ENCODE measurements around the gene MGP.
A peak's percentile ranks its signal among the peaks of the same experiment; 100 is the strongest.

Gene MGP

GRCh38 chr12:14913381-14913781 is 27.7 kb upstream of the MGP start:
- no peak overlapping the region for H3K4me3 Mint-ChIP-seq
- no peak overlapping the region for H3K27ac Mint-ChIP-seq
- DNase-seq (no peak), ATAC-seq (replicated peaks) (no peak)
- H3K4me1 Mint-ChIP-seq (ENCODE audit: low read depth in 2 of 2), result peaks cover under 1 to 3% of the 10 kb centered on the region in 2 donors
- H3K27me3 Mint-ChIP-seq, result no peaks in the 10 kb centered on the region
- no peaks in the 10 kb centered on the region for H3K9me3 Mint-ChIP-seq
- H3K36me3 Mint-ChIP-seq (ENCODE audit: insufficient read depth), result peaks cover 48% of the 10 kb centered on the region

GRCh38 chr12:14911131-14911530 is 25.5 kb upstream of the MGP start:
- DNase-seq (no peak), ATAC-seq (replicated peaks) (no peak)
- Mint-ChIP-seq H3K27ac (no peak overlapping the region), H3K4me3 (no peak overlapping the region), H3K27me3 (no peaks in the 10 kb centered on the region), H3K9me3 (no peaks in the 10 kb centered on the region), H3K4me1 (ENCODE audit: low read depth in 2 of 2) (peaks cover 3% of the 10 kb centered on the region in 2 donors), H3K36me3 (ENCODE audit: insufficient read depth) (peaks cover 39% of the 10 kb centered on the region)

- no peak for ATAC-seq (replicated peaks)
- H3K36me3 Mint-ChIP-seq (ENCODE audit: insufficient read depth), result peaks cover 30% of the 10 kb centered on the region
- no peaks in the 10 kb centered on the region for H3K9me3 Mint-ChIP-seq
- H3K4me3 Mint-ChIP-seq, result no peak overlapping the region
- no peak for DNase-seq
- H3K4me1 Mint-ChIP-seq (ENCODE audit: low read depth in 2 of 2), result peaks cover 3% of the 10 kb centered on the region in 2 donors
- peak overlapping the region; percentile 27 to 35 for H3K27ac Mint-ChIP-seq
- no peaks in the 10 kb centered on the region for H3K27me3 Mint-ChIP-seq
Measured at GRCh38 chr12:14910090-14910915, 24.6 kb upstream of the MGP start.

DNA sequence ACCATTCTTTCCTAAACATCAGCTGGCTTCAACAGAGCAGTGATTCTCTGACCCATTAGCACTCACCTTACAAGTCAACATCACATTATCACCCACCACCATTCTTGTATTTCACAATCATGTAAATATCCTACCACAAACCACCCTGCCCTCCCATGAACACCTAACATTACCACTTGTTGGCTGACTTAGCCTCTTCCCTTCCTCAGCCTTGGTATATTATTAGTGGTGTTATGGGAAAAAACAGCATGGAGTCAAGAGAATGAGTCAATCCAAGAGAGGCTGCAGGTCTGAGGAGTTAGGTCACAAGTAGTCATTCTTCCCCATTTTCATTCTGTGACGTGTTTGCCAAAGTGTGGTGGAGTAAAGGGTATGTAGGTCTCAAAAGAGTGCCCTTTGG is 22.3 kb upstream of the MGP start:
- H3K27ac Mint-ChIP-seq, result peak overlapping the region in 1 of 2 donors; percentile 35
- DNase-seq, result no peak
- no peaks in the 10 kb centered on the region for H3K9me3 Mint-ChIP-seq
- H3K36me3 Mint-ChIP-seq (ENCODE audit: insufficient read depth), result peaks cover 10% of the 10 kb centered on the region
- H3K27me3 Mint-ChIP-seq, result no peaks in the 10 kb centered on the region
- H3K4me1 Mint-ChIP-seq (ENCODE audit: low read depth in 2 of 2), result peaks cover 0 to 3% of the 10 kb centered on the region in 2 donors
- no peak for ATAC-seq (replicated peaks)
- no peak overlapping the region for H3K4me3 Mint-ChIP-seq

- no peak for ATAC-seq (replicated peaks)
- Mint-ChIP-seq H3K4me3 (no peak overlapping the region), H3K36me3 (ENCODE audit: insufficient read depth) (peaks cover 3% of the 10 kb centered on the region), H3K9me3 (no peaks in the 10 kb centered on the region), H3K27me3 (no peaks in the 10 kb centered on the region), H3K27ac (peak overlapping the region in 1 of 2 donors; percentile 57), H3K4me1 (ENCODE audit: low read depth in 2 of 2) (peaks cover 3 to 5% of the 10 kb centered on the region in 2 donors)
- no peak for DNase-seq
Measured at GRCh38 chr12:14906114-14906513, 20.5 kb upstream of the MGP start.

DNA sequence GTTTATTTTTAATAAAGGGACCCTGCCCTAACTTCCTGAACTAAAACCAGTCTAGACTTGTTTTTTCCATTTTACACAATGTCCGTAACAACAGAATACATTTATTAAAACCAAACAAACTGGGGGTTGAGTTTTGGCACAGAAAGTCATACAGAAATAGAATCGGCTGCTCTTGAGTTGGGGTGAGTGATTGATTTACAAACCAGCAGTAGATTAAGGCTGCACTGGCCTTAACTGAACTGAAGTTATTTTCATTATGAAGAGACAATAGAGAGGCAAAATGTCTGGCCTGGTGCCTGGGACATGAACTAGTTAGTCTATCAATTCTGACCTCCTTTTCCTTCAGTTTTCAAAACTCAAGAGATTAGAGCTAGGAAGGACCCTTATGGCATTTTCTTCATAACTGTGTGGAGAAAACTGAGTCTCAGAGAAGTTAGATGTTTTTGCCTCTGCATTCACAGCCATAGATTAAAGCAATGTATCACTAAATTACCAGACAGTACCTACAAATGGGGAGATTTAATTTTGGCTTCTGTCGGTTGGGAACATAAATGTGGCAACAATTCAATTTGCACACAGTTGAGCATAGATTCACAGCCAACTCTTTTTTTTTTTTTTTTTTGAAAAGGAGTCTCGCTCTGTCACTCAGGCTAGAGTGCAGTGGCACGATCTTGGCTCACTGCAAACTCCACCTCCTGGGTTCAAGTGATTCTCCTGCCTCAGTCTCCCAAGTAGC is 19.8 kb upstream of the MGP start:
- DNase-seq (no peak), ATAC-seq (replicated peaks) (no peak)
- peaks cover 3 to 5% of the 10 kb centered on the region in 2 donors for H3K4me1 Mint-ChIP-seq (ENCODE audit: low read depth in 2 of 2)
- H3K27ac Mint-ChIP-seq, result no peak overlapping the region
- H3K9me3 Mint-ChIP-seq, result no peaks in the 10 kb centered on the region
- peaks cover 3% of the 10 kb centered on the region for H3K36me3 Mint-ChIP-seq (ENCODE audit: insufficient read depth)
- H3K4me3 Mint-ChIP-seq, result no peak overlapping the region
- no peaks in the 10 kb centered on the region for H3K27me3 Mint-ChIP-seq

DNA sequence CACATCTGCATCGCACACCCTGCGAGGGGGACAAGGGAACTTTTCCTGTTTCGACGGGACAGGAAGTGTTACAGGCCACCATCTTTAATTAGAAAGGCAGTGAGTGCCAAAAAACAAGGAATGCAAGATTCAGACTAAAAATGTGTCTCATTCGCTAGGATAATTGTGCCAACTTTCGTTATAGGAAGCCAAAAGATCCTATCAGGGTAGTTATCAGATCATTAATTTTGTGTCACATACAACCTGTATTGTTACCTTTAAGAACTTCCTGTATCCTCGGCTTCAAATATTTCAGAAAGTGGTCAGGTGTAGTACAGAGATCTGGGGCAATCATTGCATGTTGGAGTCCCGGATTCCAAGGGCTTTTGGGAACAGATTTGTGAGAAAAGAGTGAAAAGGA is 19.2 kb upstream of the MGP start:
- Mint-ChIP-seq H3K4me1 (ENCODE audit: low read depth in 2 of 2) (peaks cover 3 to 5% of the 10 kb centered on the region in 2 donors), H3K4me3 (no peak overlapping the region), H3K36me3 (ENCODE audit: insufficient read depth) (peaks cover 3% of the 10 kb centered on the region), H3K27me3 (no peaks in the 10 kb centered on the region), H3K27ac (no peak overlapping the region), H3K9me3 (no peaks in the 10 kb centered on the region)
- DNase-seq (no peak), ATAC-seq (replicated peaks) (no peak)

- peaks cover 3 to 5% of the 10 kb centered on the region in 2 donors for H3K4me1 Mint-ChIP-seq (ENCODE audit: low read depth in 2 of 2)
- no peak for DNase-seq
- no peak for ATAC-seq (replicated peaks)
- peaks cover 3% of the 10 kb centered on the region for H3K36me3 Mint-ChIP-seq (ENCODE audit: insufficient read depth)
- H3K4me3 Mint-ChIP-seq, result no peak overlapping the region
- H3K9me3 Mint-ChIP-seq, result no peaks in the 10 kb centered on the region
- H3K27ac Mint-ChIP-seq, result no peak overlapping the region
- no peaks in the 10 kb centered on the region for H3K27me3 Mint-ChIP-seq
Measured at GRCh38 chr12:14903386-14904098, 17.9 kb upstream of the MGP start.

DNA sequence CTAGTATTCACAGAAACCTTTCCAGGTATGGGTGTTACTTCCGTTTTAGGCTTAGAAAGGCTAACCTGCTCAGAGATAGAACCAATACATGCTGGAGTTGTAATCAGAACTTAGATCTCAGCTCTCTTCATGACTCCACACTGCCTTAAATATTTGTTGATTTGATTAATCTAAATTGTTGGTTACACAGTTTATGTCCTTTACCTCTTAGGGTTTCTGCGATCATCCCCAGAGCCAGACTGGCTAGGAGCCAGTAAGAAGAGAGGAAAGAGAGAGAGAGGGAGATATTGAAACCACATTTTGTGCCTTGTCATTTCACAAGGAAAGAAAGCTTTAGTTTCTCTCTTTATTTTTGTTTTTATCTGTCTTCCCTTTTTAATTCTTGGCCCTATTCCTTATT is 16.8 kb upstream of the MGP start:
- Mint-ChIP-seq H3K9me3 (no peaks in the 10 kb centered on the region), H3K36me3 (ENCODE audit: insufficient read depth) (no peaks in the 10 kb centered on the region), H3K27me3 (no peaks in the 10 kb centered on the region), H3K27ac (no peak overlapping the region), H3K4me1 (ENCODE audit: low read depth in 2 of 2) (peaks cover 1 to 3% of the 10 kb centered on the region in 2 donors), H3K4me3 (no peak overlapping the region)
- DNase-seq (no peak), ATAC-seq (replicated peaks) (no peak)

- ATAC-seq (replicated peaks), result no peak
- Mint-ChIP-seq H3K27me3 (no peaks in the 10 kb centered on the region), H3K4me3 (no peak overlapping the region), H3K9me3 (no peaks in the 10 kb centered on the region), H3K36me3 (ENCODE audit: insufficient read depth) (no peaks in the 10 kb centered on the region), H3K4me1 (ENCODE audit: low read depth in 2 of 2) (peaks cover 1 to 3% of the 10 kb centered on the region in 2 donors), H3K27ac (no peak overlapping the region)
- no peak for DNase-seq
Measured at GRCh38 chr12:14901228-14901562, 15.5 kb upstream of the MGP start.

DNA sequence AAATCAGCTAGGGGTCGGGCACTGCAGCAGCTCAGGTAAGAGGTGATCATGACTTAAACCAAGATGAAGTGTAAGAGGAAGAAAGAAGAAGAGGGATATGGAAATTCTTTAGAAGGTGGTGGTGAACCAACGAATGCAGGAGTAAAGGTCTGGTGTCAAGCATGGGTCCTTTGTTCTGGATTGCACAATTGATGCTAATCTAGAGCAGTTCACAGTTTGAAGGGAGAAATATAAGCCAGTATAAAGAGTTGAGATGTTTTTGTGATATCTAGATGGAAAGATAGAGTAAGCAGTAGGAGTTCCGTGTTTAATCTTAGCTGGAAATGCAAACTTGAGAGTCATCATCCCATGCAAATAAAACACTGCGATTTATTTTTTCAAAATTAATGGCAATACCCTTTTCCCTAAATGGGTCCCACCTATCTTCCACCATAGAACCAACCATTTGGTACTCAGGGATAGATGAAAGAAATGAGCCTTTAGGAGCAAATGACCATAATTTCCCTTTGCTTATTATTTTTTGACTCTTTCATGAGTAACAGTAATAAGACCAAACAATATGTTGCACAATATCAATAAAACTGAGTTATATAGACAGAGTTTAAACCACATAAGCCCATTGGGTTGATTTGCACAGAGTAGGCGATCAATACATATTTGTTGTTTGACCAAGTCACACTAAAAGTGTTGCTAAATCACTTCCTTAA is 15.0 kb upstream of the MGP start:
- no peak for DNase-seq
- ATAC-seq (replicated peaks), result no peak
- Mint-ChIP-seq H3K36me3 (ENCODE audit: insufficient read depth) (no peaks in the 10 kb centered on the region), H3K4me3 (no peak overlapping the region), H3K9me3 (no peaks in the 10 kb centered on the region), H3K27ac (no peak overlapping the region), H3K27me3 (no peaks in the 10 kb centered on the region), H3K4me1 (ENCODE audit: low read depth in 2 of 2) (peaks cover 1 to 3% of the 10 kb centered on the region in 2 donors)

GRCh38 chr12:14896521-14897169 is 11.0 kb upstream of the MGP start:
- Mint-ChIP-seq H3K27me3 (peaks cover 6 to 9% of the 10 kb centered on the region in 2 donors), H3K36me3 (ENCODE audit: insufficient read depth) (no peaks in the 10 kb centered on the region), H3K9me3 (no peaks in the 10 kb centered on the region), H3K4me3 (no peak overlapping the region), H3K4me1 (ENCODE audit: low read depth in 2 of 2) (no peaks in the 10 kb centered on the region), H3K27ac (no peak overlapping the region)
- no peak for ATAC-seq (replicated peaks)
- no peak for DNase-seq

All from effector memory CD8-positive, alpha-beta T cell (primary cell).